ENCODE data around the gene INAVA. TPM values are rescaled to one million over a fixed set of nuclear protein-coding genes. Genes with fewer than 3 reads are reported as not detected.

INAVA gene
- total and polyA plus RNA-seq, 10 of the 15 experiments (the other 5 are each of a cell fraction or from before 2014, with no cell fraction given): 3.6 to 15.4 (median 9.5) TPM

GRCh38 chr1:200905411-200906052 is 10.8 kb downstream of the INAVA start (continued):
- TF ChIP-seq ZNF687 (IDR thresholded peaks at IDR 0.05) (peak; percentile 78), NFIC (IDR thresholded peaks at IDR 0.05; ENCODE audit: low read depth, low read length) (peak; percentile 59; the same call in 1 of the 2 replicates), EP300 (IDR thresholded peaks at IDR 0.05; ENCODE audit: borderline replicate concordance in 1 of 2, control insufficient read depth in 1 of 2, low read depth in 2 of 2, low read length in 2 of 2) (peak; percentile 58 to 80; a peak in 2 of 4 replicates), MXI1 (IDR thresholded peaks at IDR 0.05; ENCODE audit: low read depth, low read length) (no peak), SMARCA5 (IDR thresholded peaks at IDR 0.05) (0 out of 2 replicates have a peak, but pooled peaks have one; percentile 74), RELB (IDR thresholded peaks at IDR 0.05; ENCODE audit: low read depth) (peak; percentile 21; the same call in 1 of the 2 replicates), ZBTB40 (IDR thresholded peaks at IDR 0.05; ENCODE audit: borderline replicate concordance) (no peak), ZNF384 (IDR thresholded peaks at IDR 0.05; ENCODE audit: borderline replicate concordance, low read depth, low read length) (no peak), MAX (IDR thresholded peaks at IDR 0.05; ENCODE audit: low read depth, low read length) (no peak), PAX8 (IDR thresholded peaks at IDR 0.05) (no peak), ATF7 (IDR thresholded peaks at IDR 0.05; ENCODE audit: low read depth) (peak; percentile 71), IKZF1 (conservative IDR thresholded peaks at IDR 0.05) (peak; percentile 57), JUNB (IDR thresholded peaks at IDR 0.05) (peak; percentile 46), MEF2B (IDR thresholded peaks at IDR 0.05; ENCODE audit: partially characterized antibody, poor library complexity, severe bottlenecking) (peak; percentile 79), HDGF (IDR thresholded peaks at IDR 0.05) (no peak), BCL11A (IDR thresholded peaks at IDR 0.05; ENCODE audit: low read depth, low read length) (peak; percentile 25; the same call in 1 of the 2 replicates), DPF2 (IDR thresholded peaks at IDR 0.05) (peak; percentile 62; the same call in 1 of the 2 replicates), BHLHE40 (IDR thresholded peaks at IDR 0.05; ENCODE audit: borderline replicate concordance in 1 of 2, low read depth in 2 of 2, low read length in 1 of 2) (peak in 1 of 2 experiments; percentile 65; a peak in 2 of 4 replicates), PML (IDR thresholded peaks at IDR 0.05; ENCODE audit: low read length) (no peak)

Data from GM12878 (cell line).